HepG2 (cell line): Measurements from ENCODE around the gene PPP4R1. TPM values are rescaled to one million over a fixed set of nuclear protein-coding genes. Genes with fewer than 3 reads are reported as not detected.

Experiments used
- ATAC-seq: fragments of 200-7000 bp; cut with Tn5 transposase; 3 replicates; pipeline ENCODE4 v1.9.1; 2020; ENCODE audit warnings: mild to moderate bottlenecking, moderate library complexity
- BruUV-seq: library from RNA; stranded (reverse); fragments of 400-500 nt; replicated peaks from 2 replicates; lab custom pipeline; 2021; lab: Mats Ljungman, UMichigan
- CTCF ChIA-PET: fragments of 300-600 bp; formaldehyde crosslinking; extraction: SDS; loops from one replicate; lab custom pipeline; 2021; ENCODE audit warnings: low total read pairs, inconsistent platforms, low intra/inter-chr PET ratio; lab: Yijun Ruan, JAX
- POLR2A ChIA-PET: fragments of 350-600 bp; sonication (Branson Sonifier 250); formaldehyde crosslinking; loops from one replicate; lab custom pipeline; 2020; ENCODE audit warnings: antibody characterized with exemption, inconsistent platforms; lab: Yijun Ruan, JAX
- DNase-seq: peaks from one replicate; pipeline ENCODE4 v3.0.0-alpha.2; 2015; ENCODE audit warnings: low spot score
- FAIRE-seq: peaks from 3 replicates; lab custom pipeline; 2011; peaks lifted over from hg19 to GRCh38; lab: Jason Lieb, UNC
- H2AFZ ChIP-seq: one replicate; pipeline ENCODE4 v1.6.1; 2011; ENCODE audit warnings: low read length, inconsistent platforms
- H3K27ac ChIP-seq: fragments of 300-600 bp; 3 replicates; pipeline ENCODE4 v1.8.0; 2011; ENCODE audit warnings: mixed run types, mild to moderate bottlenecking, mixed read lengths, low read length, inconsistent platforms; ENCODE audit not compliant: insufficient read depth; ENCODE audit errors: extremely low read length
- H3K27me3 ChIP-seq, 2 experiments: fragments of 200-600 bp in 1 of 2; 2 replicates in 1 of 2; 3 replicates in 1 of 2; pipeline versions ENCODE4 v1.6.0 to v1.8.0; 2011; ENCODE audit warnings: low read length in 2 of 2, mild to moderate bottlenecking in 2 of 2, moderate library complexity in 2 of 2, inconsistent platforms in 1 of 2; ENCODE audit not compliant: insufficient read depth in 2 of 2, control insufficient read depth in 1 of 2
- H3K36me3 ChIP-seq, 2 experiments: fragments of 200-600 bp in 1 of 2; replicated peaks in 1 of 2; 2 replicates in 1 of 2; 3 replicates in 1 of 2; pipeline versions ENCODE4 v1.5.1 to v1.8.0; 2011; ENCODE audit warnings: low read length in 2 of 2, inconsistent platforms in 1 of 2; ENCODE audit not compliant: insufficient read depth in 2 of 2, control insufficient read depth in 1 of 2
- H3K4me1 ChIP-seq: 2 replicates; pipeline ENCODE4 v1.5.1; 2012; ENCODE audit warnings: low read length, inconsistent platforms; ENCODE audit not compliant: insufficient read depth
- H3K4me2 ChIP-seq: 2 replicates; pipeline ENCODE4 v1.6.0; 2011; ENCODE audit warnings: low read depth, low read length, inconsistent platforms
- H3K4me3 ChIP-seq, 3 experiments: fragments of 200-600 bp in 1 of 3; sonication (generic), shearing (Covaris generic) in 1 of 3; replicated peaks in 1 of 3; 2 replicates each; pipeline ENCODE4 v1.5.1; 2011 to 2016; ENCODE audit warnings: low read length in 3 of 3, inconsistent platforms in 2 of 3, low read depth in 2 of 3, mild to moderate bottlenecking in 2 of 3, control low read depth in 1 of 3, mixed read lengths in 1 of 3; ENCODE audit not compliant: insufficient read depth in 1 of 3
- H3K79me2 ChIP-seq: one replicate; pipeline ENCODE4 v1.6.1; 2011; ENCODE audit warnings: low read length, inconsistent platforms; ENCODE audit not compliant: insufficient read depth
- H3K9ac ChIP-seq: 2 replicates; pipeline ENCODE4 v1.6.0; 2011; ENCODE audit warnings: mild to moderate bottlenecking, low read depth, low read length, inconsistent platforms; ENCODE audit not compliant: insufficient read depth
- H3K9me3 ChIP-seq: 2 replicates; pipeline ENCODE4 v1.5.1; 2012; ENCODE audit warnings: mild to moderate bottlenecking, low read length
- H4K20me1 ChIP-seq: 2 replicates; pipeline ENCODE4 v1.6.0; 2011; ENCODE audit warnings: inconsistent platforms, mild to moderate bottlenecking, low read length, moderate library complexity; ENCODE audit not compliant: insufficient read depth
- ARNTL ChIP-seq: sonication (generic); formaldehyde crosslinking; IDR thresholded peaks from 2 replicates; pipeline ENCODE4 v1.4.0; 2020; ENCODE audit warnings: mild to moderate bottlenecking, missing genetic modification reagents
- ATF7-NPFF ChIP-seq: sonication (generic); formaldehyde crosslinking; IDR thresholded peaks from 2 replicates; pipeline ENCODE4 v1.8.1; 2023; ENCODE audit warnings: mild to moderate bottlenecking, low read depth, missing genetic modification reagents, moderate library complexity
- ESRRA ChIP-seq: sonication (generic); formaldehyde crosslinking; IDR thresholded peaks from 2 replicates; pipeline ENCODE4 v1.5.1; 2020; ENCODE audit warnings: mild to moderate bottlenecking, low read depth, missing genetic modification reagents
- ETS1 ChIP-seq: sonication (generic); formaldehyde crosslinking; IDR thresholded peaks from 2 replicates; pipeline ENCODE4 v1.4.0; 2020; ENCODE audit warnings: missing genetic modification reagents
- HES4 ChIP-seq: sonication (generic); formaldehyde crosslinking; IDR thresholded peaks from 2 replicates; pipeline ENCODE4 v1.9.0; 2021; ENCODE audit warnings: mild to moderate bottlenecking, missing genetic modification reagents, borderline replicate concordance
- HNRNPUL1 ChIP-seq: fragments of 200-400 bp; formaldehyde crosslinking; IDR thresholded peaks from 2 replicates; pipeline ENCODE4 v1.6.1; 2017; ENCODE audit warnings: low read depth, mild to moderate bottlenecking, low read length, moderate library complexity
- JUND ChIP-seq: sonication (generic); formaldehyde crosslinking; IDR thresholded peaks from 2 replicates; pipeline ENCODE4 v1.8.0; 2022; ENCODE audit warnings: mild to moderate bottlenecking, missing genetic modification reagents
- MAZ ChIP-seq, 2 experiments: sonication (generic) in 1 of 2; formaldehyde crosslinking in 1 of 2; IDR thresholded peaks; 2 replicates each; pipeline versions ENCODE4 v1.5.0 to v1.6.1; 2012 to 2020; ENCODE audit warnings: low read depth in 2 of 2, mild to moderate bottlenecking in 2 of 2, borderline replicate concordance in 1 of 2, improper control_type of control experiment in 1 of 2, low read length in 1 of 2, missing genetic modification reagents in 1 of 2, moderate library complexity in 1 of 2
- PPARG ChIP-seq: conservative IDR thresholded peaks from 2 replicates; pipeline ENCODE4 v1.6.1; 2016; ENCODE audit warnings: missing biosample characterization, missing genetic modification reagents
- RELA ChIP-seq: sonication (generic); formaldehyde crosslinking; IDR thresholded peaks from 2 replicates; pipeline ENCODE4 v1.4.0; 2020; ENCODE audit warnings: missing genetic modification reagents
- RERE ChIP-seq: IDR thresholded peaks from 2 replicates; pipeline ENCODE4 v1.6.1; 2016; ENCODE audit warnings: low read depth, missing genetic modification reagents, missing compliant biosample characterization
- SALL2 ChIP-seq: sonication (generic); formaldehyde crosslinking; IDR thresholded peaks from 2 replicates; pipeline ENCODE4 v1.8.1; 2023; ENCODE audit warnings: mild to moderate bottlenecking, missing genetic modification reagents, inconsistent platforms
- TBX3 ChIP-seq: fragments of 450-650 bp; IDR thresholded peaks from 2 replicates; pipeline ENCODE4 v1.6.1; 2017; ENCODE audit warnings: antibody characterized with exemption, mild to moderate bottlenecking, inconsistent platforms, borderline replicate concordance
- ZBTB3 ChIP-seq: sonication (generic); formaldehyde crosslinking; IDR thresholded peaks from 2 replicates; pipeline ENCODE4 v1.4.0; 2020; ENCODE audit warnings: low read depth, mild to moderate bottlenecking, moderate library complexity, missing genetic modification reagents, borderline replicate concordance
- ZFP37 ChIP-seq: sonication (generic); formaldehyde crosslinking; IDR thresholded peaks from 2 replicates; pipeline ENCODE4 v1.4.0; 2020; ENCODE audit warnings: missing genetic modification reagents, borderline replicate concordance
- ZNF557 ChIP-seq: sonication (generic); formaldehyde crosslinking; IDR thresholded peaks from 2 replicates; pipeline ENCODE4 v1.4.0; 2020; ENCODE audit warnings: missing genetic modification reagents
- ZNF768 ChIP-seq: sonication (generic); formaldehyde crosslinking; IDR thresholded peaks from 2 replicates; pipeline ENCODE4 v1.4.0; 2020; ENCODE audit warnings: missing genetic modification reagents
- ZNF83 ChIP-seq: sonication (generic); formaldehyde crosslinking; IDR thresholded peaks from 2 replicates; pipeline ENCODE4 v1.4.0; 2020; ENCODE audit warnings: missing genetic modification reagents, mild to moderate bottlenecking, borderline replicate concordance
- ZSCAN20 ChIP-seq: sonication (generic); formaldehyde crosslinking; IDR thresholded peaks from 2 replicates; pipeline ENCODE4 v1.4.0; 2020; ENCODE audit warnings: missing genetic modification reagents, mild to moderate bottlenecking, borderline replicate concordance
- WGBS: methylation state at CpG from one replicate; pipeline ENCODE4 v1.1.6; 2017; ENCODE audit warnings: low lambda C conversion rate; 5-methylcytosine and 5-hydroxymethylcytosine counted together
- in situ Hi-C: cut with HindIII; loops from 2 replicates; pipeline ENCODE4 v1.10.0; 2017; ENCODE audit warnings: low pct_unique_long_range_greater_than_20kb; ENCODE audit not compliant: extremely low pct_ligation_motif_present
- intact Hi-C: fragments of 100-400 bp; cut with micrococcal nuclease; formaldehyde crosslinking; loops from one replicate; pipeline ENCODE4 v1.10.0; 2022; ENCODE audit not compliant: unreplicated experiment
- polyA plus RNA-seq, 8 experiments: library from polyadenylated mRNA; depleted of rRNA in 3 of 8; stranded (reverse) in 7 of 8; unstranded in 1 of 8; fragments of >200 nt; fragmentation: Illumina TruSeq in 4 of 8; extraction: Trizol in 4 of 8; gene quantifications; 2 replicates each; pipeline versions ENCODE4 v1.2.1 to v1.2.3, GENCODE V29; 2011 to 2016; ENCODE audit warnings: low read depth in 4 of 8, missing spikeins in 1 of 8, mixed read lengths in 1 of 8; ENCODE audit not compliant: insufficient read depth in 1 of 8
- total RNA-seq, 5 experiments: library from RNA; depleted of rRNA; stranded (reverse); fragments of >200 nt; fragmentation: Illumina TruSeq; extraction: Trizol; gene quantifications; 2 replicates each; pipeline ENCODE4 v1.2.3, GENCODE V29; 2016; ENCODE audit warnings: low read depth in 1 of 5

Gene PPP4R1
- total and polyA plus RNA-seq, 2 of the 13 experiments (the other 11 are each of a cell fraction or from before 2014, with no cell fraction given), result 66.5 to 72.4 TPM

- in situ Hi-C loops, result no loop called here
- no peak for TF ChIP-seq ESRRA (CRISPR knock-in tag)
- no peak for TF ChIP-seq ZBTB3
- no peak for TF ChIP-seq ZNF83
- no peak for TF ChIP-seq ZNF768
- no peak for TF ChIP-seq ZFP37
- no peak for TF ChIP-seq RELA (CRISPR knock-in tag)
- no peak for TF ChIP-seq TBX3
- TF ChIP-seq PPARG, result no peak
- TF ChIP-seq ZSCAN20 (CRISPR knock-in tag), result no peak
- TF ChIP-seq HES4 (CRISPR knock-in tag), result no peak
- TF ChIP-seq ARNTL (CRISPR knock-in tag), result no peak
- no peak for TF ChIP-seq ATF7-NPFF
- TF ChIP-seq HNRNPUL1, result no peak
- no peak for TF ChIP-seq MAZ (IDR thresholded peaks at IDR 0.05; ENCODE audit: borderline replicate concordance, low read depth, low read length)
- no peak for TF ChIP-seq MAZ (CRISPR knock-in tag; IDR thresholded peaks at IDR 0.05; ENCODE audit: low read depth)
- no peak for TF ChIP-seq ETS1 (CRISPR knock-in tag)
- TF ChIP-seq SALL2 (CRISPR knock-in tag), result no peak
- TF ChIP-seq RERE (CRISPR knock-in tag), result no peak
- TF ChIP-seq JUND (CRISPR knock-in tag), result no peak
- TF ChIP-seq ZNF557, result no peak
- no peaks in the 10 kb centered on the region for H3K79me2 ChIP-seq
- H3K27ac ChIP-seq, result no peak overlapping the region
- no peak overlapping the region for H2AFZ ChIP-seq
- no peak overlapping the region for H3K9ac ChIP-seq
- H3K4me2 ChIP-seq, result no peak overlapping the region
- DNase-seq, result no peak
- WGBS, result 41% methylated on average over 4 of the region's 4 CpGs
- no peak for ATAC-seq
- no TSS peak for BruUV-seq
- H3K4me1 ChIP-seq, result 0 out of 2 replicates have a peak, but pooled peaks cover 7% of the 10 kb centered on the region
- FAIRE-seq, result no peak
- no peaks in the 10 kb centered on the region for H4K20me1 ChIP-seq
- intact Hi-C loops, result no loop called here
- no peaks in the 10 kb centered on the region for H3K36me3 ChIP-seq
- H3K9me3 ChIP-seq, result no peaks in the 10 kb centered on the region
- ChIA-PET POLR2A (no interaction called here), CTCF (no interaction called here)
- no peak overlapping the region for H3K4me3 ChIP-seq
- H3K27me3 ChIP-seq, result peaks cover 0 to 6% of the 10 kb centered on the region in 2 experiments; a peak in 2 of 5 replicates
Observed at GRCh38 chr18:9638886-9639285, 24.5 kb upstream of the PPP4R1 start.
